PFSK-1 (cell line): Measurements from ENCODE around the gene FOXRED2.

ENCODE experiments used
- FOXP2 ChIP-seq: optimal IDR thresholded peaks from 2 replicates; pipeline ENCODE3; 2011; ENCODE audit warnings: borderline replicate concordance, control low read depth, inconsistent platforms; ENCODE audit not compliant: insufficient read depth; ENCODE audit errors: extremely low read length, extremely low read depth
- POLR2AphosphoS5 ChIP-seq: IDR thresholded peaks from 2 replicates; pipeline ENCODE4 v1.6.1; 2012; ENCODE audit warnings: low read depth, mild to moderate bottlenecking, control low read depth, low read length, moderate library complexity
- REST ChIP-seq, 2 experiments: IDR thresholded peaks; 2 replicates each; pipeline versions ENCODE4 v1.6.1 to v1.8.0; 2011 to 2012; ENCODE audit warnings: low read depth in 2 of 2, low read length in 2 of 2, control low read depth in 1 of 2, inconsistent platforms in 1 of 2, mild to moderate bottlenecking in 1 of 2, moderate library complexity in 1 of 2; ENCODE audit not compliant: insufficient read depth in 1 of 2
- SIN3A ChIP-seq: IDR thresholded peaks from 2 replicates; pipeline ENCODE4 v1.6.1; 2012; ENCODE audit warnings: mild to moderate bottlenecking, low read length, moderate library complexity, borderline replicate concordance; ENCODE audit not compliant: insufficient read depth
- TAF1 ChIP-seq: IDR thresholded peaks from 2 replicates; pipeline ENCODE4 v1.6.1; 2012; ENCODE audit warnings: low read length, control low read depth, borderline replicate concordance; ENCODE audit not compliant: insufficient read depth

The FOXRED2 gene

GRCh38 chr22:36493690-36494110 is 13.1 kb downstream of the FOXRED2 start:
- no peak for TF ChIP-seq FOXP2
- no peak for TF ChIP-seq SIN3A
- TF ChIP-seq POLR2AphosphoS5: no peak
- no peak for TF ChIP-seq TAF1
- no peak for TF ChIP-seq REST (IDR thresholded peaks at IDR 0.05; ENCODE audit: insufficient read depth in 1 of 2, low read depth in 2 of 2, low read length in 2 of 2)

GRCh38 chr22:36492109-36492508 is 14.7 kb downstream of the FOXRED2 start:
- TF ChIP-seq TAF1 (no peak), SIN3A (no peak), POLR2AphosphoS5 (no peak), FOXP2 (no peak), REST (IDR thresholded peaks at IDR 0.05; ENCODE audit: insufficient read depth in 1 of 2, low read depth in 2 of 2, low read length in 2 of 2) (no peak)

- TF ChIP-seq REST (IDR thresholded peaks at IDR 0.05; ENCODE audit: insufficient read depth in 1 of 2, low read depth in 2 of 2, low read length in 2 of 2) (no peak), POLR2AphosphoS5 (no peak), FOXP2 (no peak), TAF1 (no peak)
These were observed 15.7 kb downstream of the FOXRED2 start for GRCh38 chr22:36491155-36491554.

GRCh38 chr22:36486619-36487384 is 20.0 kb downstream of the FOXRED2 start:
- no peak for TF ChIP-seq SIN3A
- TF ChIP-seq TAF1: no peak
- no peak for TF ChIP-seq FOXP2
- no peak for TF ChIP-seq POLR2AphosphoS5
- TF ChIP-seq REST (IDR thresholded peaks at IDR 0.05; ENCODE audit: insufficient read depth in 1 of 2, low read depth in 2 of 2, low read length in 2 of 2): no peak
